ENCODE measurements around the gene TBC1D12.

GRCh38 chr10:94428766-94429707, 26.7 kb downstream of the TBC1D12 start:
- TF ChIP-seq POLR2AphosphoS5 (IDR thresholded peaks at IDR 0.05) (no peak), CTCF (IDR thresholded peaks at IDR 0.05) (no peak)

All from suprapubic skin (tissue), 3 donors.